ENCODE measurements around the gene INTS4.

GRCh38 chr11:77959434-77959833 is 35.0 kb downstream of the INTS4 start:
- TF ChIP-seq NRF1 (IDR thresholded peaks at IDR 0.05; ENCODE audit: low read depth, low read length) (no peak), EZH2 (IDR thresholded peaks at IDR 0.05; ENCODE audit: low read depth, low read length, severe bottlenecking) (no peak), RAD21 (IDR thresholded peaks at IDR 0.05 in 1 of 2, conservative IDR thresholded peaks at IDR 0.05 in 1 of 2; ENCODE audit: low read depth in 2 of 2, low read length in 2 of 2) (no peak), POLR2A (IDR thresholded peaks at IDR 0.05; ENCODE audit: control extremely low read depth in 1 of 2, low read depth in 2 of 2, low read length in 2 of 2) (no peak), POU5F1 (IDR thresholded peaks at IDR 0.05; ENCODE audit: low read depth, low read length) (no peak), CTCF (IDR thresholded peaks at IDR 0.05; ENCODE audit: control extremely low read depth in 1 of 3, insufficient read depth in 1 of 3, low read depth in 1 of 3, low read length in 3 of 3) (no peak), RNF2 (IDR thresholded peaks at IDR 0.05; ENCODE audit: borderline replicate concordance, low read depth, low read length, missing control alignments, poor library complexity, severe bottlenecking) (no peak), ZNF274 (IDR thresholded peaks at IDR 0.05; ENCODE audit: borderline replicate concordance, extremely low read depth, low read length) (no peak), SP1 (IDR thresholded peaks at IDR 0.05; ENCODE audit: low read depth, low read length) (no peak), HDAC2 (IDR thresholded peaks at IDR 0.05; ENCODE audit: borderline replicate concordance in 1 of 2, low read depth in 2 of 2, low read length in 2 of 2) (no peak)
- TF ChIP-seq, protein P1, sequence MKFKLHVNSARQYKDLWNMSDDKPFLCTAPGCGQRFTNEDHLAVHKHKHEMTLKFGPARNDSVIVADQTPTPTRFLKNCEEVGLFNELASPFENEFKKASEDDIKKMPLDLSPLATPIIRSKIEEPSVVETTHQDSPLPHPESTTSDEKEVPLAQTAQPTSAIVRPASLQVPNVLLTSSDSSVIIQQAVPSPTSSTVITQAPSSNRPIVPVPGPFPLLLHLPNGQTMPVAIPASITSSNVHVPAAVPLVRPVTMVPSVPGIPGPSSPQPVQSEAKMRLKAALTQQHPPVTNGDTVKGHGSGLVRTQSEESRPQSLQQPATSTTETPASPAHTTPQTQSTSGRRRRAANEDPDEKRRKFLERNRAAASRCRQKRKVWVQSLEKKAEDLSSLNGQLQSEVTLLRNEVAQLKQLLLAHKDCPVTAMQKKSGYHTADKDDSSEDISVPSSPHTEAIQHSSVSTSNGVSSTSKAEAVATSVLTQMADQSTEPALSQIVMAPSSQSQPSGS (IDR thresholded peaks at IDR 0.05; ENCODE audit: low read length), result no peak
- TF ChIP-seq, protein P2, sequence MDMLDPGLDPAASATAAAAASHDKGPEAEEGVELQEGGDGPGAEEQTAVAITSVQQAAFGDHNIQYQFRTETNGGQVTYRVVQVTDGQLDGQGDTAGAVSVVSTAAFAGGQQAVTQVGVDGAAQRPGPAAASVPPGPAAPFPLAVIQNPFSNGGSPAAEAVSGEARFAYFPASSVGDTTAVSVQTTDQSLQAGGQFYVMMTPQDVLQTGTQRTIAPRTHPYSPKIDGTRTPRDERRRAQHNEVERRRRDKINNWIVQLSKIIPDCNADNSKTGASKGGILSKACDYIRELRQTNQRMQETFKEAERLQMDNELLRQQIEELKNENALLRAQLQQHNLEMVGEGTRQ (IDR thresholded peaks at IDR 0.05; ENCODE audit: low read length), result no peak
